ENCODE measurements around the gene TMEM138.

Gene TMEM138

GRCh38 chr11:61343792-61344745 lies 18.1 kb upstream of the TMEM138 start:
- H3K4me1 ChIP-seq (ENCODE audit: low read length), result peaks cover 8% of the 10 kb centered on the region; the same call in 1 of the 2 replicates

GRCh38 chr11:61345170-61345610 lies 17.0 kb upstream of the TMEM138 start:
- H3K4me2 ChIP-seq (ENCODE audit: low read length), result no peak overlapping the region
- H3K27ac ChIP-seq (ENCODE audit: low read length), result no peak overlapping the region
- H3K4me3 ChIP-seq (ENCODE audit: low read length), result no peak overlapping the region
- no peak overlapping the region for H3K9ac ChIP-seq (ENCODE audit: low read length)
- H3K4me1 ChIP-seq (ENCODE audit: low read length), result peaks cover 8% of the 10 kb centered on the region; the same call in 1 of the 2 replicates
- TF ChIP-seq EZH2phosphoT487 (IDR thresholded peaks at IDR 0.05; ENCODE audit: low read depth) (no peak), CTCF (IDR thresholded peaks at IDR 0.05; ENCODE audit: low read depth, low read length) (no peak)
- H3K27me3 ChIP-seq (ENCODE audit: low read depth, low read length), result no peaks in the 10 kb centered on the region
- no peaks in the 10 kb centered on the region for H3K9me3 ChIP-seq (ENCODE audit: insufficient read depth, low read length)
- no peak overlapping the region for H2AFZ ChIP-seq (ENCODE audit: low read depth, low read length)
- H4K20me1 ChIP-seq (ENCODE audit: insufficient read depth, low read length), result 0 out of 2 replicates have a peak, but pooled peaks cover 4% of the 10 kb centered on the region
- H3K36me3 ChIP-seq (replicated peaks; ENCODE audit: low read depth, low read length), result peaks cover 58% of the 10 kb centered on the region
- no peaks in the 10 kb centered on the region; the same call in 1 of the 2 replicates for H3K79me2 ChIP-seq (ENCODE audit: low read length)

More at GRCh38 chr11:61343792-61344745, 18.1 kb upstream of the TMEM138 start:
- H3K36me3 ChIP-seq (replicated peaks; ENCODE audit: low read depth, low read length), result peaks cover 47% of the 10 kb centered on the region
- no peak overlapping the region for H3K9ac ChIP-seq (ENCODE audit: low read length)
- no peak overlapping the region for H2AFZ ChIP-seq (ENCODE audit: low read depth, low read length)
- H3K4me2 ChIP-seq (ENCODE audit: low read length), result no peak overlapping the region
- H3K27me3 ChIP-seq (ENCODE audit: low read depth, low read length), result no peaks in the 10 kb centered on the region
- H4K20me1 ChIP-seq (ENCODE audit: insufficient read depth, low read length), result 0 out of 2 replicates have a peak, but pooled peaks cover 4% of the 10 kb centered on the region
- no peak overlapping the region for H3K27ac ChIP-seq (ENCODE audit: low read length)
- H3K9me3 ChIP-seq (ENCODE audit: insufficient read depth, low read length), result no peaks in the 10 kb centered on the region
- TF ChIP-seq EZH2phosphoT487 (IDR thresholded peaks at IDR 0.05; ENCODE audit: low read depth) (no peak), CTCF (IDR thresholded peaks at IDR 0.05; ENCODE audit: low read depth, low read length) (no peak)
- H3K4me3 ChIP-seq (ENCODE audit: low read length), result no peak overlapping the region
- H3K79me2 ChIP-seq (ENCODE audit: low read length), result no peaks in the 10 kb centered on the region

GRCh38 chr11:61345954-61346843 lies 16.0 kb upstream of the TMEM138 start:
- no peak overlapping the region for H3K9ac ChIP-seq (ENCODE audit: low read length)
- no peak overlapping the region for H3K4me3 ChIP-seq (ENCODE audit: low read length)
- no peaks in the 10 kb centered on the region for H3K27me3 ChIP-seq (ENCODE audit: low read depth, low read length)
- H3K79me2 ChIP-seq (ENCODE audit: low read length), result no peaks in the 10 kb centered on the region; the same call in 1 of the 2 replicates
- H3K4me2 ChIP-seq (ENCODE audit: low read length), result no peak overlapping the region
- peaks cover 62% of the 10 kb centered on the region for H3K36me3 ChIP-seq (replicated peaks; ENCODE audit: low read depth, low read length)
- 0 out of 2 replicates have a peak, but pooled peaks cover 4% of the 10 kb centered on the region for H4K20me1 ChIP-seq (ENCODE audit: insufficient read depth, low read length)
- TF ChIP-seq CTCF (IDR thresholded peaks at IDR 0.05; ENCODE audit: low read depth, low read length) (no peak), EZH2phosphoT487 (IDR thresholded peaks at IDR 0.05; ENCODE audit: low read depth) (no peak)
- peaks cover 4% of the 10 kb centered on the region; the same call in 1 of the 2 replicates for H3K4me1 ChIP-seq (ENCODE audit: low read length)
- H2AFZ ChIP-seq (ENCODE audit: low read depth, low read length), result no peak overlapping the region
- H3K27ac ChIP-seq (ENCODE audit: low read length), result no peak overlapping the region
- no peaks in the 10 kb centered on the region for H3K9me3 ChIP-seq (ENCODE audit: insufficient read depth, low read length)
